CD1c-positive myeloid dendritic cell (primary cell): ENCODE results near the gene CACNA1C.
A peak's percentile ranks its signal among the peaks of the same experiment; 100 is the strongest.

Experiments used
- DNase-seq: peaks from one replicate; pipeline ENCODE4 v3.0.0-alpha.2; 2016; ENCODE audit errors: extremely low spot score

CACNA1C gene

DNA sequence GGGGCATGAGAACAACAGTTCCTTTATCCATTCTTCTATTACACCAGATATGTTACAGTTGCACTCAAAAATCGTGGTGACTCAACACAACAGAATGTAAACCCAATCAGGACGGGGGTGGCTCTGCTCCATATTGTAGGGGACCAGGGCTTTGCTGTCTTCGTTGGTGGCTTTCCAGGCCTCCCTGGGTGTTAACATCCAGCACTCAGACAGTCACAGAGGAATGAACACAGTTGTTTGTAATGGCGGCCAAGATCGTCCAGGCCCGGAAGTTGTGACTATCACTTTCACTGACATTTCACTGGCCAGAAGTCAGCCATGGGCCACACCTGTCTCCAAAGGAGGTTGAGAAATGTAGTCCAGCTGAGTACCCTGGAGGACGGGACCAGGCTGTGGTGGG lies 204.1 kb downstream of the CACNA1C start:
- no peak for DNase-seq

DNA sequence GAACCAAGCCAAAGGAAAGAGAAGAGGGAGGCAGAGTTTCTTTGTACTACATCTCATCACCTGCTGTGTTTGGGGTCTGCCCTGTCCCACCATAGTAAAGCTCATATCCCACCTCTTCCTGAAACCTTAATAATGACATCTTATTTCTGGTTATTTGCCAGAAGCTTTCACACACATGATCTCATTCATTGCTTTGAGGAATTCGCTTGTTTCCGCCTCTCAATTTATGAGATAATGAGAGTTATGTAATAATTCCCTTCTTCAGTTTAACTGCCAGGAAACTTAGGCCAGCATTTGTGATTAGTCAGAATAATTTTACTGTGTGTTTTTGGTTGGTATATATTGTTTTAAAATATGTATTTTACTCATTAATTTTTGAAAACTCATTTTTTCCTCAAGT lies 205.2 kb downstream of the CACNA1C start:
- peak; percentile 17 for DNase-seq

DNA sequence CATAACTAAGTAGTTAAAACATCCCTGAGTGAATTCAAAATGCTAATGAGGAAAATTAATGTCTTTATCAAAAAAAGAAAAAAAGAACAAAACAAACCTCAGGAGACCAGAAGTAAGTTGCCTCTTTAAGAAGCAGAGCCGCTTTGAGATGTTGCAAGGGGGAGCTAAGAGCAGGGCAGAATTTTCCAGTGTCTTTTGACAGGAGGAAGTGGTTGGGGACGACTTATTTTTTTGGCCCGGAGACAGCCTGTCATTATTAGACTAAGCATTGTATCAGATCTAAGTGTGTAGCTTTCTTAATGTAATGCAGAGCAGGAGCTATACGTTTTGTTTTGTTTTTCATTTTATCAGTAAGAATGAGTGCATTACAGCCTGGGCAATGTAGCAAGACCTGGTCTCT lies 206.6 kb downstream of the CACNA1C start:
- peak; percentile 25 for DNase-seq

DNA sequence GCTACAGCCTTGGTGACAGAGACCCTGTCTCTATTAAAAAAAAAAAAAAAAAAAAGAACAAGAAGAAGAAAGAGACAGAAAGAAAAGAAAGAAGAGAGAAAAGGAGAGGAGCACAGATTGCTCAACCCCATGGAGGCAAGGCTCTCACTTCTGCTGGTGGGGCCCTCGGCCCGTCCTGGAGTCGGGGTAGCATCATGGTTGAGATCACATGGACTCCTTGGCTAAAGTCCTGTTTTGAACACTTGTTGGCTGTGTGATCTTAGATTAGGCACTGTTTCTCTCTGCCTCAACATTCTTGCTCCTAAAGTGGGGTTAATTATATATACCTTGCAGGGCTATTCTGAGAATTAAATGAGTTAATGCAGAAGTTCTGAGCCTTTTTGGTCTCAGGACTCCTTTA lies 207.7 kb downstream of the CACNA1C start:
- DNase-seq: no peak

DNA sequence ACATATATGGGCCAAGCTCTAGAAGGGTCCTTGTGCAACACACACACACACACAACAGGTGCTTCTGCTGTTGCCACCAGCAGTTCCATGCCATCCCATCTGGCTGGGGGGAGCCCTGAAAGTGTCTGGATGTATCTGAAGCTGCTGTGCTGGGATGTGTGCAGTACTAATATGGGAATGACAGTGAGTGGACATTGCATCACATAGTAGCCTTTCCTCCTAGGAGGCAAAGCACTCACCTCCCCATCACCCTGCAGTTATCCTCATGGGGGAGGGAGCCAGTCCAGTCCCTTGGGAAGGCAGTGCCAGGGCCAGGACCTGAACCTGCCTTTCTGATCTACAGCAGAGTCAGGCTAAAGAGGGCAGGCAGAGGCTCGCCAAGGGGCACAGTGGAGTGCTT lies 208.9 kb downstream of the CACNA1C start:
- no peak for DNase-seq

DNA sequence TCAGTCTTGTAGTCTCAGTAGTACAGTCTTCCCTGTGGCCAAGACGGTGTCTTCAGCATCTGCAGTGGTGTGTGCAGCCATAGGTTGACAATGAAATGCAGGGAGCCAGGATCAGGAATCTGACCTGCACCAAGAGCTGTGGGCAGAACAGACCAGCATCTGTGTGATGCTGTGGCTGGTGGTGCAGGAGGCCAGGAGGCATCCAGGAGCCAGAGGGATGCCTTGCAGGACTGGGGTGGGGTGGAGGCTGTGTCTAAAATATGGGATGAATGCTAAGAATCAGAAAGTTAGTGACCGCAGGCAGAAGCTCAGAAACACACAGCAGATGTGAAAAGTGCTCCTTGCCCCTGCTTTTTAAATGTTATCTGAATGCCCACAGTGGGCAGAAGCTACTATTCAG lies 209.7 kb downstream of the CACNA1C start:
- no peak for DNase-seq

DNA sequence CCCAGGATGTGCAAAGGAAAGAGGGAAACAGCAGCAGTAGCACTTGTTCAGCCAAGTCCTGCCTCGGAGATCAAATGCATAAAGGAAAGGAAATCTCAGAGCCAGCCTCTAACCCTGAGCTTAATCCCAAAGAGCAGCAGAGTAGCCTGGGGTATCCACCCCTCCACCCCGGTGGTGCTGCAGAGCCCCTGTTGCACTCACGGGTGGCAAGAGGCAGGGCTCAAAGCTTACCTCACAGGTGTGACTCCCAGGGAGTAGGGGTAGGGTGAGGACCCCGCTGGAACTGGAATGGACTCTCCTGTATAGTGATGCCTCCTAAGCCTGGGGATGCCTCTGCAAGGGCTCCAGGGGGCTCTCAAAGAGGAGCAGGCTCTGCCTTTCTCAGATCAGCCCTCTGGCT lies 211.1 kb downstream of the CACNA1C start:
- DNase-seq: no peak

DNA sequence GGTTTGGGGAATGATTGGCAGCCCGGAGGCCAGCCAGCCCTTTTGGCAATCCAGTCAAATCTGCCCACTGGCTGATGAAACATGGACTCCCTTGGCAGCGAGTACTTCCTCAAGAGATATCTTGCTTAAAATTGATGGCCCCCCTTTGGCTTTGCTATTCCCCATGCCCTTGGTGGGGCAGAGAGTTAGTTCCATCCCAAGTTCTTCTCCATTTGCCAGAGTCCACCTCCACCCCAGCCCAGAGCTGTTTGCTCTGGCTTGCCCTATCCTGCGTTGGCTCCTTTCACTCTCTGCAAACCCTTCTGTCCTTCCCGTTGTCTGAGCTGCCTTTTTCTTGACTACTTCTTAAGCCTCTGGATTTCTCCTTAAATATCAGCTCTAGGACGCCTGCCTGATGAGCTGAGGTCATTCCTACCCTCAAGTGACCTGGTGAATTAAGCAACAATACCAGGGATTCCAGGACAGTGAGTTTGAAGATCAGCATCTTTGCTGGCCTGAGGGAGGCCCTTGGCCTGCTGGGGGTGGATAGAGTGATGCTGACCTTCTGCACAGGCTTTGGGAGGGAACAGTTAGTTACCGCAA lies 212.0 kb downstream of the CACNA1C start:
- no peak for DNase-seq

DNA sequence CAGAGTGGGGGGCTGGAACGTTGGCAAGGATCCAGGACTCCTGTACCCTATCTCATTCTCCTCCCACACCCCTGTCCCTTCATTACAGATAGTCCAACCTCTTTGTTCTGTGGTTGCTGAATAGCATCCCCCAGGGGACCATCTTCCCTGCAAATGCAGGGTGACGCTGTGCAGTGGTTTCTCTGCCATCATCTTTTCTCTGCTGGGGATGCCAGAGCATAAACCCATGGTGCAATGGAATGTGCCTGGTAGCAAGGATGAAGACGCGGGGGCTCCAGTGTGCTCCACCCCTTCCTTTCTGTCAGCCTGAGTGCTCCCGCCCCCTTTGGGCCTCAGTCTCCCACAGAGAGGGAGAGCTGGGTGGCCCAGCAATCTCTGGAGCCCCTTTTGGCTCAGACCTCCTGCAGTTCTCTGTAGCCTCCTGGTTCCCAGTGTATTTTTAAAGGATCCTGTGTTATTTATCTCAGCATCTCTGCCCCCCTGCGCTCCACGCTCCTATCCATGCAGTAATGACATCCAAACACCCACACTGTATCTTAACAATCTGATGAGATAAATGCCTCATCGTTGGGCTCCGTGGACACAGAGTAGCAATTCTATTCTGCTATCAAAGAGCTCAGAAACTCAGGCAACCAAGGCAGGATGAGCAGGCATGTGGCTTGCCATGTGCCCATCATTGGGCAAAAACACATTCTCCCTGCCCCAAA lies 212.8 kb downstream of the CACNA1C start:
- DNase-seq: no peak

DNA sequence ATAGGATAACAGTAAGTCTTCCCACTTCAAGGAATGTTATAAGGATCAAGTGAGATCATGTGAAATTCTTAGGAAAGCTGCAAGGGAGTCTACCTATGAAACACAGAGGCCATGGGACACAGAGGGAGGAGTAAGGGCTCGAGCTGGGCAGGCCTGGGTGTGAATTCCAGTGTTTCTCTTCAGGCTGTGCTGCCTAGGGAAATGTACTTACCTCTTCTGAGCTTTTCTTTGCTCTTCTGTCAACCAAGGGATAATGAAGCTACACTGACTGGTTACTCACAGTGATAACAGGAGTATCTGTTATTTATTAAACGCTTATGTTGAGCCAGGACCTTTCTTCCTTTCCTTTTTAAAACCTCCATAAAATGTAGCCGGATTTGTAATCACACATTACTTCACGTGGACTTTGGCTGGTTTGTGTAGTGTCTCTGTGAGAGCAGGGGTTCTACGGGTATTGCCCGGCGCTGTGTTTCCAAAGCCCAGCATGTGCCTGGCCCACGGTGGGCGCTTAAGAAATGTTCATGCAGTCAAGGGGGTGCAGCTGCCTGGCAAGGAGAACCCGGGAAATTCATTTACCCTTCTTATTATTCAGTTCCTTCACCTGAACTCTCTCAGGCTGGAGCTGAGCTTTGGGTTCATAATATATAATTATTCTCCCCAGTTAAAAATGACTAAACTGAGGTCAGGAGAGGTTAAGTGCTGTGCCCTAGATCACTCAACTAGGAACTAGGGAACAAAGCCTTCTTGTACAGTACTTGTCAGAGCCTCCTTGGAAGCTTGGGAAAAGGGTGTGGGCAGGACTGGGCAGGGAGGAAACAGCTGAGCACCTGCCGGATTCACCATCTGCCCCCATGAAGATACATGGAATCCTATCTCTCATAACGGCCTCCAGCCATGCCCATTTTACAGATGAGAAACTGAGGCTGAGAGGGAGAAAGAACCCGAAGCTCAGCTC lies 214.2 kb downstream of the CACNA1C start:
- no peak for DNase-seq

DNA sequence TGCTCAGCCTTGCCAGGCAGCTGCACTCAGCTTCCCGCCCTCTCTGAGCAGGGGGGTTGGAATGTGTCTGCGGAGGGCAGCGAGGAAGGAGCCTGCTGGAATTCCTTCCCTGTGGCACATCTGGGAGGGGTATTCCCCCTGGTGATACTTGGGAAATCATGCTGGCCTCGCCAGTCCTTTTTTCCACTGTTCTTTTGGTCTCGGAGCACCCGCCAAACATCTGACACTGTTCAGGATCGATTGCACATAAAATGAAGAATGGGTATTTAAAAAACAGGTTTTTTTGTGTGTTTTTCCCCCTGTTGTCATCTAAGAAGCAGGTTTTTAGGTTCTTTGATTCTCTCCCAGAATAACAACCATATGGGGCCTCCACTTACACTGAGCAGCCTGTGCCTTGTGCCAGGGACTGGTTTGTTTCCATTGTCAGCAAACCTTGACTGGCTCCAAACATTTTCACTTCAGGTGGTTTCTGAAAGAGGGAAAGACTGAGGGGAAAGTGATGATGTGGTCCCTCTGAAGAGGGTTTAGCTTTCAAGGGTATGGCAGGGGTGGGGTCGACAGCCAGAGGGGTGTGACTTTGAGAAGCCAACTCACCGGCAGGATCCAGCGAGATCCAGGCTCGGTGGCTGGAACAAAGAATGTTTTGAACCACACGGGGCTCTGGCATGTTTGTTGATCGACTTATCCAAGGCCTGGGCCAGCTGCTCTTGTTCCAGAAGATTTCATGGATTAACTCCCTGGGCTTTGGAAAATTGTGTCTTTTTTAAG lies 215.1 kb downstream of the CACNA1C start:
- no peak for DNase-seq

DNA sequence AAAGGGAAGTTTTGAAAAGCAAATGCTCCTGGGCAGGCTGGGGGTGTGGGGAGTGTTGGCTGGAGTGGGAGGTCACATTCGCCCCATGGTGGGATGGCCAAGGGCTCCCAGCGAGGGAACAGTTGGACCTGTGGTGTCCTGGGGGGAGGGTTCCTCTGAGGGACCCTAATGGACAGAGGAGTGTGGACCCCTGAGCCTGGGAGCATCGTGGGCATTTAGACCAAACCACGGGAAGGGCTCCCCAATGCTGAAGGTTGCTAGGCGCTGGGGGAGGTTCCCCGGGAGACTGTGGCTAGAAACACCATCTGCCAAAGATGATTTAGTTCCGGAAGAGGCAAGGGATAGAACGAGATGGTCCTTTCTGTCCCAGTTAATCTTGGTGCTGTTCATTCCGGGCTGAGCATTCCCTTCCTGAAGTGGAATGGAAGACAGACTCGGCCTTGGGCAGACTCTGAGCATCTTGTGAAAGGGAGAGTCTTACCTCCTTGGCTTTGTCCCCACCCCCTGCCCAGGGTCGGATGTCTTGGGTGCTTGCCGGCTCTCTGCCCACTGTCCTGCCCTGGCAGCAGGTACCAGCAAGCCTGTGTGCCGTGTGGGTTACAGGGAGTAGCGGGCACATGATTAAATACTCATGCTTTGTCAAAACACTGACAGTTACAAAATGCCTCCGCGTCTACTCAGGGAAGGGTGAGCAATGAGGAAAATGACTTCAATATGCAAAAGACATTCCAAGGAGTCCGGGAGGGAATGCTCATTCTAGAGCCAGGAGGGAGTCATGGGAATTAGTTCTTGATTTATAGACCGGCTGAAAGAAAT lies 215.9 kb downstream of the CACNA1C start:
- DNase-seq: no peak

DNA sequence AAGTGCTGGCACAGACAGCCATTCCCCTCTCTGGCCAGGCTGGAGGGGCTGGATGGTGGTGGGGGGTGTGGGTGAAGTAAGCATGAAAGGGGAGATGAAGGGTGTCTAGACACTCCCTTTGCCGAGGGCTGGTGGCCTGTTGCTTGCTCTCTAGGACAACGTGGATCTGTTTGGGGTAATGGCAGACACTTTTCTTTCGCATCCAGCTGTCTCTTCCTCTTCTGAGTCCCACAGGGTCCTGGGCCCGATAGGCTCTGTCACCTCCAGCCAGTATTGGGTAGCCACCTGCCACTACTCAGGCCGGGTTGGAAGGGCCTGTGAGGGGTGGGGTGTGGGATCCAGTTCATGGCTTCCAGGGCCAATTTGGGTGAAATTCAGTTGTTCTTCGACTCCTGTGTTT lies 218.1 kb downstream of the CACNA1C start:
- DNase-seq: no peak

DNA sequence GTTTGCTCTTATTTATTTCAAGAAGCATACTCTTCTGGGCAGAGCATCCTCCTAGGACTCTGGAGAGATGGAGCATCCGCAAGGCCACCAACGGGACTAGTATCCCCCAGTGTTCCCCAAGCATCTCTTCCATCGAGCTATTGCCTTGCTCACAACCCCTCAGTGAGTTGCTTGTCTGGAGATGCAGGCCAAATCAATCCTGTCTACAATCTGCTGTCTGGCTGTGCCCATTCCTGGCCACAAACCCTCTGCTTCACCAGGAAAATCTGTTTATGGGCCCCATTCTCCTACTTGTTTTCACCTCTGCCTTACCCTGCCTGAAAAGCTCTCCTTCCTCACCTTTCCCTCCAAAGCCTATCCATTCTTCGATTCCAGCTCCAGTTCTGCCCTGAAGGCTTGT lies 219.2 kb downstream of the CACNA1C start:
- no peak for DNase-seq

DNA sequence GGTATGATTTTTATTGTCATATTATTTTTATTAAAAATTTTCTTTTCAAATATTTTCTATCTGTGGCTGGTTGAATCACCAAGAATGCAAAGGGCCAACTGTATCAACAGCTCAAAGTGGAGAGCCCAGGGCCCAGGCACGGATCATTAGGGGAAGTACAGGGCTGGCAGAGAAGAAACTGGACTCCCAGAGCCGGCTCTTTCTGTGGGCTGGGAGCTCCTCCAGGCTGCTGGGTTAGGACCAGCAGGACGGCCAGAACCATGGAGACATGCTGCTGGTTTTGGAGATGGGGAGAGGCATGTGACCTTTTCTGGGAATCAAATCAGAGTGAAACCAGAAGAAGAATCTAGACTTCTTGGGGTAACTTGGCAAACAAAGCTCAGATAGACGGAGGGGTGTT lies 220.5 kb downstream of the CACNA1C start:
- DNase-seq: no peak

DNA sequence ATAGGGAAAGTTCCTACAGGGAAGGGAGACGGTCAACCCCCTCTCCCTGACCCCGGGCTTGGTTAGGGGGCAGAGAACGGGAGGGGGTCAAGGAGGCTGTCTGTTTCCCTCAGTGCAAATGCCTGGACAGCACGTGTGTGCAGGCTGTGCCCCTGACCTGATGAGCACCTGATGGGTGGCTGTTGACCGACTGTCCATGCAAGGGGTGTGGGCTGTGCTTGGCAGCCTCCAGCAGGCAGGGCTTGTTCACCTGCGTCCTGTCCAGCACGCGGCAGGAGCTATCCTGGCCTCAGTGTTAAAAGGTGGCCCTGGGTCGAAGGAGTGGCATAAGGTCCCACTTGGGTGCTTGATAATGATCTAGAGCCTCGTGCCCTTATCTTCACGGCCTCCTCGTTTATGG lies 221.0 kb downstream of the CACNA1C start:
- DNase-seq: no peak

DNA sequence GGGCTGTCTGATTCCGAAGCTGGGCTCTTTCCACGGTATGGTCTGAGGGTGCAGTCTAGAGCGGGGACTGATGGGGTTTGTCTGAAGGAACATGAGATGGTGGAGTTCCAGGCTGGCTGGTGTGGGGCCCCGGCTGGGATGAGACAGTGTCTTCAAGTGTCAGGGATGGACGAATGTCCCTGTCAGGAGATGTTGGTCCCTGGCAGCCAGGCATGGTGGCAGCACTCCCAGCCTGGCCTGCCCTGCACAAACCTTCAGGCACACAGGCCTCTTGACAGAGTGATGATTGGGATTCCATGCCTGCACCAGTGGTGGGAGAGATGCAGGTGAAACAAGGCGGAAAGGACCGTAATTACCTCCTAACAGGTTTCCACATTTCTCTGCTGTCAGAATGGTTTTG lies 221.9 kb downstream of the CACNA1C start:
- DNase-seq: no peak

DNA sequence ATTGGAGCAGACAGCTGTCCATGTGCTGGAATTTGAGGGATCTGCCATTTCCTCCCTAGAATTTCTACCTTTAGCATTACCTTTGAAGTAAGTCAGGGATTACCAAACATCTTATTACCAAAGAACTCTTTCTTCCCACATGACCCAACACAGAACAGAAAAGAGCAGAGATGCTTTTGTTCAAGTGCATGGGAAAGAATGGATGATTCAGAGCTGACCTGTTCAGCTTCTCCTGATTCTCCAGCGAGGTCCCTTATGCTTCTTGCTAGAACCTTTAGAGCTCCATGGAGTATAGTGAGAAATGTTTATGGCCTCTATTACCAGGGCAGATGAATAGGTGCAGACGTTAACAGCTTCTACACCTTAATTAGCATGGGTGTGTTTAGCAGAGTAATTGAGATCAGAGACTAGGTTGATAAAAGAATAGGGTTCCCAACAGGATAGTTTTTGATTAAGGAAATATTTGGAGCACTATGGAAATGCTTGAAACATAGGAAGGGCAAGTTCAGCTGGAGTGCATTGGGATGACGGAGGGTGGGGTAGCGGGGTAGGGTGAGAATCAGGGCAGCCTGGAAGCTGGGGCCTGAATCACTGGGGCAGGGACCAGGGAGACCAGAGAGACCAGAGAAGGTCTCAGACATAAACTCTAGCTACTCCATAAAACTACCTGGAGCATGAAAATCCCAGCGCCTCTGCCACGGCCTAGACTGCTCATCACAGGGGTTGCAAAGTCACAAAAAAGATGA lies 223.7 kb downstream of the CACNA1C start:
- DNase-seq: no peak

DNA sequence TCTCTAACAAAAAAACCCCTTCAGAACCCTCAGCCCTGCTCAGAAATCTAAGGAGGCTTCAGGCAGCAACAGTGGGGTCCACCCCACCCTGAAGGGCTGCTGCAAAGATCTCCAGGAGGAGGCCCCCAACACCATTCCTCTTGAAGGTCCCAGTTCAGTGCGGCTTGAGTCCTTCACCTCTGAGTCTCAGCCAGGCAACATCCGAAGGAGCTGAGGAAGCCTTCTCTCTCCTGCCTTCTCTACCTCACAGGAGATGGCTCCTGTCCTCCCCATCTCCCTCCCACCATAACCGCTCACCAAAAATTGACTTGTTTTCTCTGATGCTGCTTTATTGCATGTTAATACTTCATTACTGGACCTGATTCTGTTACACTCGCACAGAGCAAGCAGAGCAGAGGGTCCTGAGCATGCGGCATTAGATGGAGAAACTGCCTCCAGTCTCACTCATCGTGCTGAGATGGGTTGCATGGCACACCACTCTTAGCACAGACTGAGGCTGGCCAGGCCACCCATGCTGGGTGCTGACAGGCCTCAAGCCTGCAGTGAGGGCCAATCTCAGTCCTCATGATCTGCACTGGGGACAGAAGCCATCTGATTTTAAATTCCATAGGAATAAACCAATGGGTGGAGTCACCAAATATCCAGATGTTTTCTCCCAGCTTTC lies 224.8 kb downstream of the CACNA1C start:
- no peak for DNase-seq

DNA sequence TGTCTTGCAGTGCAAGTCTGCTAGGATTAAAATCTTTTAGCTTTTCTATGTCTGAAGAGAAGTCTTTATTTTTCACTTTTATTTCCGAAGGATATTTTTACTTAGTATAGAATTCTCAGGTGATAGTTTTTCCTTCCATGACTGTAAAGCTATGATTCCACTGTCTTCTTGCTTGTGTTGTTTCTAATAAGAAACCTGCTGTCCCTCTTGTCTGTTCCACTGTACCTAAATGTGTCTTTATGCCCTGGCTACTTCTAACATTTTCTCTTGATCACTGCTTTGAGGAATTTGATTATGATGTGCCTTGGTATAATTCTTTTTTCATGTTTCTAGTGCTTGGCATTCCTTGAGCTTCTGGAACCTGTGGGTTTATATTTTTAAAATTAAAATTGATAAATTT lies 228.7 kb downstream of the CACNA1C start:
- DNase-seq: no peak
